IMR-90 (cell line): Measurements from ENCODE around the gene ZDHHC24.

ENCODE experiments used
- CTCF ChIP-seq: conservative IDR thresholded peaks from 2 replicates; pipeline ENCODE4 v1.5.1; 2012; ENCODE audit warnings: mild to moderate bottlenecking, low read depth, low read length, improper control_type of control experiment
- MXI1 ChIP-seq: IDR thresholded peaks from 2 replicates; pipeline ENCODE4 v1.6.1; 2012; ENCODE audit warnings: low read depth, mild to moderate bottlenecking, low read length, moderate library complexity, borderline replicate concordance
- POLR2A ChIP-seq: IDR thresholded peaks from 2 replicates; pipeline ENCODE4 v1.6.1; 2012; ENCODE audit warnings: mild to moderate bottlenecking, low read depth, low read length
- RCOR1 ChIP-seq: IDR thresholded peaks from 2 replicates; pipeline ENCODE4 v1.6.1; 2012; ENCODE audit warnings: mild to moderate bottlenecking, low read length, improper control_type of control experiment; ENCODE audit not compliant: insufficient replicate concordance
- USF2 ChIP-seq: fragments of 150-350 bp; IDR thresholded peaks from 2 replicates; pipeline ENCODE4 v1.6.1; 2017; ENCODE audit warnings: mild to moderate bottlenecking, antibody characterized with exemption, low read length, low read depth

- TF ChIP-seq USF2 (no peak), CTCF (no peak), POLR2A (no peak), RCOR1 (no peak), MXI1 (no peak)
Measured at GRCh38 chr11:66593650-66594049, 47.8 kb upstream of the ZDHHC24 start.
